Nephron (organoid): ENCODE results near the gene SPATA6L.

Experiments used
- H3K27ac Mint-ChIP-seq, 3 experiments: 2 replicates each; pipeline ENCODE4 v1.8.0; 2020; ENCODE audit warnings: mixed read lengths in 3 of 3, mild to moderate bottlenecking in 2 of 3, moderate library complexity in 1 of 3
- H3K27me3 Mint-ChIP-seq: 2 replicates; pipeline ENCODE4 v1.8.0; 2021; ENCODE audit warnings: low read depth, mild to moderate bottlenecking, moderate library complexity, mixed read lengths
- H3K36me3 Mint-ChIP-seq: 2 replicates; pipeline ENCODE4 v1.8.0; 2020; ENCODE audit warnings: low read depth, mixed read lengths
- H3K4me1 Mint-ChIP-seq: 2 replicates; pipeline ENCODE4 v1.8.0; 2020; ENCODE audit warnings: mixed read lengths
- H3K4me3 Mint-ChIP-seq, 3 experiments: 2 replicates each; pipeline ENCODE4 v1.8.0; 2020; ENCODE audit warnings: mild to moderate bottlenecking in 3 of 3, mixed read lengths in 3 of 3, moderate library complexity in 2 of 3
- H3K9me3 Mint-ChIP-seq: 2 replicates; pipeline ENCODE4 v1.8.0; 2020; ENCODE audit warnings: mixed read lengths
- TF ChIP-seq, protein P1 (sequence below), 3 experiments: fragments of 200-600 bp; sonication (generic); IDR thresholded peaks; one replicate each; pipeline ENCODE4 v1.5.0; 2021; ENCODE audit warnings: antibody characterized with exemption in 3 of 3; ENCODE audit not compliant: unreplicated experiment in 3 of 3

The SPATA6L gene, protein sequence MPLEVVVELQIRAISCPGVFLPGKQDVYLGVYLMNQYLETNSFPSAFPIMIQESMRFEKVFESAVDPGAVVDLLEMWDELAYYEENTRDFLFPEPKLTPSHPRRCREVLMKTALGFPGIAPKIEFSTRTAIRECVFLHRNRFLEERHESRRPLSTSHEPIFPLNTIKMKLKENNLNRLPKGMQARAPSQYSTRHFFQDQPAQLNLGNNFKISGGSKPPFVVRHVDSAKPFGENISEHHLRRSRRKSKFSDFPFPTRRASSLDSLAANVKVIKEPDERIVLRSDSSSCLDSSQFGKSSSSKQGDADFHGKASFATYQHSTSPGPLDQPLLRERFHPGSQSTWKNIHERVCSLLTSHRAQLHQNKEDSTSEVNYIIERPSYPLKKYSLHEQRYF

DNA sequence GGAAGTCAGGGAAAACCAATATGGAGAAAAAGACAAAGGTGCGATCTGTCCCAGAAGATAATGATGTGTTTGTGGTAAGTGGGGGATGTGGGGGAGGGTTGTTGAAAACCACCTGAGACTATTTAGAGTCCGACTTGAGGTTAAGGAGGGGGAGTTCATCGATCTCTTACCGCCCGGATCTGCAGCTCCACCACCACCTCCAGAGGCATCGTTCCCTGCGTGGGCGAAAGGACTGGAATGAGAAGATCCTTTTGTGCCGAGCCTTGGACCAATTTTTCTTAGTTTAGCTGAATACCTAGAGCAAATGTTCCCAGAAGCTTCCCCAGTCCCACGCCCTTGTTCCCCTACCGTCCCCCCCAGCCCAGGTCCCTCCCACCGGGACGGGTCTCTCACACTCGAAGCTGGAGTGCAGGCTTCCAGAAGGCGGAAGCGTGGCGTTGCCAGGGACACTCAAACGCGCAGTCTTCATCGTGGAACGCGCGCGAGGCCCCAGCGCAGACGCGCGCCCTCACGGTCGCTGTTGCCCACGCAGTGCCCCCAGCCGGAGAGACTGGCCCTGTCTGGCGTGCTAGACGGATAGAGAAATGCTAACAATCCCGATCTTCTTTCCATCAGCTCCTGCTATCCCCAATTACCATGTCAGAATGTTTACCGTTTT lies at the start of gene SPATA6L:
Gene SPATA6L, minus strand, starts transcription at position 439 of the 658 bp plus-strand sequence. Its CDS starts 230 bp downstream, at position 209.
- no peaks in the 10 kb centered on the region for H3K36me3 Mint-ChIP-seq
- TF ChIP-seq, protein P1, sequence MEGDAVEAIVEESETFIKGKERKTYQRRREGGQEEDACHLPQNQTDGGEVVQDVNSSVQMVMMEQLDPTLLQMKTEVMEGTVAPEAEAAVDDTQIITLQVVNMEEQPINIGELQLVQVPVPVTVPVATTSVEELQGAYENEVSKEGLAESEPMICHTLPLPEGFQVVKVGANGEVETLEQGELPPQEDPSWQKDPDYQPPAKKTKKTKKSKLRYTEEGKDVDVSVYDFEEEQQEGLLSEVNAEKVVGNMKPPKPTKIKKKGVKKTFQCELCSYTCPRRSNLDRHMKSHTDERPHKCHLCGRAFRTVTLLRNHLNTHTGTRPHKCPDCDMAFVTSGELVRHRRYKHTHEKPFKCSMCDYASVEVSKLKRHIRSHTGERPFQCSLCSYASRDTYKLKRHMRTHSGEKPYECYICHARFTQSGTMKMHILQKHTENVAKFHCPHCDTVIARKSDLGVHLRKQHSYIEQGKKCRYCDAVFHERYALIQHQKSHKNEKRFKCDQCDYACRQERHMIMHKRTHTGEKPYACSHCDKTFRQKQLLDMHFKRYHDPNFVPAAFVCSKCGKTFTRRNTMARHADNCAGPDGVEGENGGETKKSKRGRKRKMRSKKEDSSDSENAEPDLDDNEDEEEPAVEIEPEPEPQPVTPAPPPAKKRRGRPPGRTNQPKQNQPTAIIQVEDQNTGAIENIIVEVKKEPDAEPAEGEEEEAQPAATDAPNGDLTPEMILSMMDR (IDR thresholded peaks at IDR 0.05; ENCODE audit: unreplicated experiment in 3 of 3) = no peak

DNA sequence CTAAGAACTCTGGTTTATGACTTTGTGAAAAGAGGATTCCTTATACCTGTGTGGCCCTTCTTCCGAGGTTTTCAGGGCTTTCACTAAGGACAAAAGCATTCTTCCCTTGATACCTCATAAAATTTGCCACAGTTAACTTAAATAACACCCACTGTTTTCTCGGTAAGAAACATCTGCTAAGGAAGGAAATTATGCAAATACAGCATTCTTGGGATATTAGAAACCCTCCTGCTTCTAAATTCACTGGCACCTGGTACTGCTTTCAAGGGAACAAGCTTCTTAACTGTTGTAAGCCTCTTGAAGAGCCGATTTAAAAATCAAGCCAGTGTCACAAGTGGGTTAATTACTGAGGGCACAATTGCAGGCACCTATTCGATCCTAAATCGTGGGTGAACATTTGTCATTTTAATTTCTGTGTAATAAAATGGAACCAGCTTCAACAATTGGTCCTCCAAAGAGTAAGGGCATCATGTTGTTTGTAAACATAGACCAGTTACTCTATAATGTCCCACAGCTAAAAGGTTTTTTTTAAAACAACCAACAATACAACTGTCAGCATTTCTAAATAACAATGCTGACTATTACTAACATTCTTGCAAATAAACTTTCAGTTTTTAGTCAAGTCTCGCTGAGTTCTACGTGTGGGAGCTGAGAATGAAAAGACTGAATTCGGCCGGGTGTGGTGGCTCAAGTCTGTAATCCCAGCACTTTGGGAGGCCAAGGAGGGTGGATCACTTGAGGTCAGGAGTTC lies 48.2 kb upstream of the SPATA6L start:
- Mint-ChIP-seq H3K36me3 (peaks cover 62% of the 10 kb centered on the region), H3K27ac (no peak overlapping the region), H3K9me3 (no peaks in the 10 kb centered on the region), H3K4me1 (no peaks in the 10 kb centered on the region), H3K27me3 (no peaks in the 10 kb centered on the region), H3K4me3 (no peak overlapping the region)
- TF ChIP-seq, protein P1 (IDR thresholded peaks at IDR 0.05; ENCODE audit: unreplicated experiment in 3 of 3) = no peak

More for the DNA sequence above, at the start of gene SPATA6L:
- Mint-ChIP-seq H3K4me1 (peaks cover 39% of the 10 kb centered on the region), H3K27me3 (peaks cover 15% of the 10 kb centered on the region), H3K27ac (peak within 1 kb of the TSS; percentile 3 to 59 (median 58)), H3K9me3 (peaks cover under 1% of the 10 kb centered on the region), H3K4me3 (peak within 1 kb of the TSS; percentile 80 to 92 (median 85))

DNA sequence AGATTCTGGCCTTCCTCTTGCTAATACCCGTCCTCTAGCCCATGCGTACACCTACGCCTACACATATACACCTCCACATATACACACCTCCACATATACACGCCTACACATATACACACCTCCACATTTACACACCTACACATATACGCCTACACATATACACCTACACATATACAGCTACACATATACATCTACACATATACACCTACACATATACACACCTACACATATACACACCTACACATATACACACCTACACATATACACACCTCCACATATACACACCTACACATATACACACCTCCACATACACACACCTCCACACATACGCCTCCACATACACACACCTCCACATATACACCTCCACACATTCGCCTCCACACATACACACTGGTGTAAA lies 47.6 kb upstream of the SPATA6L start:
- Mint-ChIP-seq H3K36me3 (peaks cover 63% of the 10 kb centered on the region), H3K4me3 (no peak overlapping the region), H3K9me3 (no peaks in the 10 kb centered on the region), H3K4me1 (no peaks in the 10 kb centered on the region), H3K27me3 (no peaks in the 10 kb centered on the region), H3K27ac (no peak overlapping the region)
- TF ChIP-seq, protein P1 (IDR thresholded peaks at IDR 0.05; ENCODE audit: unreplicated experiment in 3 of 3) = no peak

DNA sequence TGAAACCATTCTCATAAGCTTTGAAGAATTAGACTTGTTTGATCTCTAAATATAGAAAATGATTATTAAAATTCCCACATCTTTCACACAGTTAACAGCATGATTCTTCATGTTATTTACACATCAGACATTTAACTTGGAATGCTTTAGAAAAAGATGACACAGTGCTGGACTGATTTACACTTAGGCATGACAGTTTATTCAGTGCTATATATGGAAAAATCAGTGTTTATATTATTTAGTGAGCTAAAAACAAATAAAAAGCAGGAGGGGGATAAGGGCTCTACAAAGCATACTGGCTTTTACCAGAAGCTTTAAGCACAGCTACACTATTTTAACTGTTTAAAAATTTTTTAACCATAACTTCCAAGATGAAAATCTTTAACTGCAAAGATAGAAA lies 43.1 kb upstream of the SPATA6L start:
- Mint-ChIP-seq H3K27me3 (no peaks in the 10 kb centered on the region), H3K36me3 (peaks cover 46% of the 10 kb centered on the region), H3K9me3 (no peaks in the 10 kb centered on the region), H3K27ac (no peak overlapping the region), H3K4me1 (no peaks in the 10 kb centered on the region), H3K4me3 (no peak overlapping the region)
- TF ChIP-seq, protein P1 (IDR thresholded peaks at IDR 0.05; ENCODE audit: unreplicated experiment in 3 of 3) = no peak

DNA sequence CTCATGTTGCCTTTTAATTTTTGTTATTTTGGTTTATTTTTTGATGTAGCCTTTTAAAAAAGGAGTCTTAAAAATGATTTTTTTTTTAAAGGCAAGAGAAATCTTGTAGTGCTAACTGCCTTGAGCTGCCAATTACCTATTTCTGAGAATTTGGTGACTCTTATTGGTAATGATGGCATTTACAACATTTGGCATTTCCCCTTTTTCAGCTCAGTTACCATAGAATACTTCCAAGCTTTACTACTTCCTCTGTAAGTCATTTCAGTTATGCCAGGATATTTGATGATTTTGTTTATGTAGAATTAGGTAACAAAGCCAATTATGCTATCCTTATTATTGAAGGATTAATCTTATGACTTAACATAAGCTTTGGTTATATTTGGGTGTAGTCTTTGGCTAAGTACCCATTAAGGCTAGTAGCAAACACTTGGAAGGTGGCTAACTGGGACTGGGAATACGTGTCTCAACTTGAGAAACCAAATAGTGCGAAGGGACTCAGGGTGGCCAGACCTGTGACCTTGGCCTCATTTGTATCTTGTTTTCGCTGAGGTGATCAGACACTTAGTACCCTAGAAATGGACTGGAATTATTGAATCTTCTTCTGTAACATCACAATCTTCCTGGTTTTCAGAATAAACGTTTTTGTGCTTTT lies 40.8 kb upstream of the SPATA6L start:
- H3K36me3 Mint-ChIP-seq = peaks cover 53% of the 10 kb centered on the region
- no peaks in the 10 kb centered on the region for H3K4me1 Mint-ChIP-seq
- TF ChIP-seq, protein P1 (IDR thresholded peaks at IDR 0.05; ENCODE audit: unreplicated experiment in 3 of 3) = no peak
- H3K4me3 Mint-ChIP-seq = no peak overlapping the region
- no peak overlapping the region for H3K27ac Mint-ChIP-seq
- H3K27me3 Mint-ChIP-seq = no peaks in the 10 kb centered on the region
- H3K9me3 Mint-ChIP-seq = no peaks in the 10 kb centered on the region
